Measurements from ENCODE around the gene RALGAPA2. TPM values are rescaled to one million over a fixed set of nuclear protein-coding genes. Genes with fewer than 3 reads are reported as not detected.

Gene RALGAPA2
- 10 to 100 TPM; 27.0 to 55.2 (median 35.5) TPM for total RNA-seq
- polyA plus RNA-seq, result 1 to 10 TPM; 1.2 to 3.0 (median 1.8) TPM
- long read RNA-seq, donor 1, result 0 reads
- long read RNA-seq, donor 2, result 0 reads

DNA sequence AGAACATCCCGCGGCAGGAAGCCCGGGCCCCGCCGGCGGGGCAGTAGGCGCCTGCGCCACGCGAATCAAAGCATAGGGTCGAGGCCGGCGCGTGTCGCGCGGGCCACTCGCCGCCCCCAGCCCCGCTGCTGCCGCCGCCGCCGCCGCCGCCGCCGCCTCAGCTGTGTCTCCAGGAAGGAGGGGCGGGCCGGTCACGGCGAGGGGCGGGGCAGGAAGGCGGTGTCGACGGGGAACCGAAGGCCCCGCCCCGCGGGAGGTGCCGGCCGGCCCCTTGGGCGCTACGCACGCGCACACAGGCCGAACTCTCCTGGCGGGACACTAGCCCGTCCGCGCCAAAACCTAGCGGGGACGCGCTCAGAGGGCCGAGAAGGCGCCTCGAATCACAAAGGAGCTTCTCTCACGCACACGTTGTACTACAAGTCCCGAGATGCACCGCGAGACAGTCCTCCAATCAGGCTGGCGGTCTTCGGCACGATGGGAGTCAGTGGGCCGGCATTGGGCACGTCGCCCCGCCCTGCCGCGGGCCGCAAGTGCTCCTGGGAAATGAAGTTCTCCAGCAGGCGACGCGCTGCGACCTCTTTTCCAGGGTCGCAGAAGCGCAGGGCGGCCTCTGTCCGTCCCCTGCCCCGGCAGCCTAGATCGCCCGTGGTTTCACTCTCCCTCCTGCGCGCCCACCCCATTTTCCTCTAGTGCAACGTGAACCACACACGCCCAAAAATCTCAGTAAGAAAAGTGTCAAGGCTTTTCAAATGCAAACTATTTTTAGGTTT is at the start of gene RALGAPA2:
RALGAPA2 (minus strand) TSS at position 171 of the 770 bp plus-strand sequence; CDS start at position 7, 164 bp downstream.
- peak in 2 of 3 donors; percentile 15 to 58 for TF ChIP-seq POLR2A (IDR thresholded peaks at IDR 0.05)
- TF ChIP-seq POLR2AphosphoS5 (IDR thresholded peaks at IDR 0.05), result peak; percentile 63 to 88 (median 77)
- TF ChIP-seq, protein P1, sequence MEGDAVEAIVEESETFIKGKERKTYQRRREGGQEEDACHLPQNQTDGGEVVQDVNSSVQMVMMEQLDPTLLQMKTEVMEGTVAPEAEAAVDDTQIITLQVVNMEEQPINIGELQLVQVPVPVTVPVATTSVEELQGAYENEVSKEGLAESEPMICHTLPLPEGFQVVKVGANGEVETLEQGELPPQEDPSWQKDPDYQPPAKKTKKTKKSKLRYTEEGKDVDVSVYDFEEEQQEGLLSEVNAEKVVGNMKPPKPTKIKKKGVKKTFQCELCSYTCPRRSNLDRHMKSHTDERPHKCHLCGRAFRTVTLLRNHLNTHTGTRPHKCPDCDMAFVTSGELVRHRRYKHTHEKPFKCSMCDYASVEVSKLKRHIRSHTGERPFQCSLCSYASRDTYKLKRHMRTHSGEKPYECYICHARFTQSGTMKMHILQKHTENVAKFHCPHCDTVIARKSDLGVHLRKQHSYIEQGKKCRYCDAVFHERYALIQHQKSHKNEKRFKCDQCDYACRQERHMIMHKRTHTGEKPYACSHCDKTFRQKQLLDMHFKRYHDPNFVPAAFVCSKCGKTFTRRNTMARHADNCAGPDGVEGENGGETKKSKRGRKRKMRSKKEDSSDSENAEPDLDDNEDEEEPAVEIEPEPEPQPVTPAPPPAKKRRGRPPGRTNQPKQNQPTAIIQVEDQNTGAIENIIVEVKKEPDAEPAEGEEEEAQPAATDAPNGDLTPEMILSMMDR (IDR thresholded peaks at IDR 0.05 in 8 of 11, conservative IDR thresholded peaks at IDR 0.05 in 3 of 11), result peak in 2 of 11 experiments; percentile 19 to 35
- no peaks in the 10 kb centered on the region for H3K9me3 ChIP-seq
- H3K4me1 ChIP-seq, result peaks cover 14 to 47% (median 28%) of the 10 kb centered on the region in 6 donors
- intact Hi-C loops (cut with DNase I; ENCODE audit: low total_unique reads), result no loop called here
- H3K4me3 ChIP-seq, result peak within 1 kb of the TSS; percentile 70 to 97 (median 82)
- H3K27ac ChIP-seq, result peak within 1 kb of the TSS; percentile 95 to 99 (median 98)
- WGBS, 5 donors, result 0 to 1% (median 0%) methylated on average over 24 to 87 of the region's 87 CpGs
- peaks cover 0 to 4% (median 0%) of the 10 kb centered on the region in 6 donors for H3K36me3 ChIP-seq
- peak; percentile 99 for DNase-seq
- H3K27me3 ChIP-seq (replicated peaks in 1 of 7), result no peaks in the 10 kb centered on the region

GRCh38 chr20:20761301-20761700 is 48.9 kb upstream of the RALGAPA2 start:
- H3K36me3 ChIP-seq, result no peaks in the 10 kb centered on the region
- intact Hi-C loops (cut with DNase I; ENCODE audit: low total_unique reads), result no loop called here
- H3K4me1 ChIP-seq, result peaks cover 0 to 23% (median 18%) of the 10 kb centered on the region in 6 donors
- TF ChIP-seq, protein P1 (IDR thresholded peaks at IDR 0.05 in 8 of 11, conservative IDR thresholded peaks at IDR 0.05 in 3 of 11), result no peak
- TF ChIP-seq POLR2AphosphoS5 (IDR thresholded peaks at IDR 0.05), result peak in 1 of 3 donors; percentile 40
- no peak overlapping the region for H3K4me3 ChIP-seq
- H3K27ac ChIP-seq, result no peak overlapping the region
- DNase-seq, result no peak
- WGBS, 5 donors, result 4 to 58% (median 26%) methylated on average over 1 of the region's 1 CpG
- H3K9me3 ChIP-seq, result no peaks in the 10 kb centered on the region
- H3K27me3 ChIP-seq (replicated peaks in 1 of 7), result peaks cover 0 to 16% (median 0%) of the 10 kb centered on the region in 7 donors

DNA sequence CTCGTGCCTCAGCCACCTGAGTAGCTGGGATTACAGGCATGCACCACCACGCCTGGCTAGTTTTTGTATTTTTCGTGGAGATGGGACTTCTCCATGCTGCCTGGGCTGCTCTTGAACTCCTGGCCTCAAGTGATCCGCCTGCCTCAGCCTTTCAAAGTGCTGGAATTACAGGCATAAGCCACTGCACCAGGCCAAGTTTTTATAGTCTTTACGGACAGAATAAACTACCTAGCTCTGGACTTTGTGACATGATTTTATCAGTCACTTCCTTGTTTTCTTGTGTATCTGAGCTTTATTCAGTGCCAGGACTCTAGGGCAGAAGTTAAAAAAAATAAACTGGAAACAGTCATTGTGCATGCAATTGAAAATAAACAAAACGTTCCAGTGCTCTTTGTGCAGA is 46.7 kb upstream of the RALGAPA2 start:
- TF ChIP-seq POLR2AphosphoS5 (IDR thresholded peaks at IDR 0.05), result no peak
- TF ChIP-seq POLR2A (IDR thresholded peaks at IDR 0.05), result no peak
- TF ChIP-seq, protein P1 (IDR thresholded peaks at IDR 0.05 in 8 of 11, conservative IDR thresholded peaks at IDR 0.05 in 3 of 11), result no peak
- intact Hi-C loops (cut with DNase I; ENCODE audit: low total_unique reads), result no loop called here
- no peak for DNase-seq
- no peak overlapping the region for H3K4me3 ChIP-seq
- peaks cover 0 to 33% (median 19%) of the 10 kb centered on the region in 6 donors for H3K4me1 ChIP-seq
- H3K9me3 ChIP-seq, result no peaks in the 10 kb centered on the region
- peaks cover 0 to 16% (median 0%) of the 10 kb centered on the region in 7 donors for H3K27me3 ChIP-seq (replicated peaks in 1 of 7)
- H3K27ac ChIP-seq, result no peak overlapping the region
- H3K36me3 ChIP-seq, result no peaks in the 10 kb centered on the region
- 62 to 72% (median 66%) methylated on average over 6 of the region's 6 CpGs for WGBS, 5 donors

GRCh38 chr20:20755674-20756319 is 43.4 kb upstream of the RALGAPA2 start:
- Histone ChIP-seq H3K27ac (peak overlapping the region in 1 of 8 donors; percentile 35), H3K4me3 (no peak overlapping the region), H3K9me3 (no peaks in the 10 kb centered on the region), H3K27me3 (replicated peaks in 1 of 7) (peaks cover 0 to 24% (median 0%) of the 10 kb centered on the region in 7 donors), H3K4me1 (peaks cover 0 to 33% (median 3%) of the 10 kb centered on the region in 6 donors), H3K36me3 (no peaks in the 10 kb centered on the region)
- DNase-seq, result no peak
- intact Hi-C loops (cut with DNase I; ENCODE audit: low total_unique reads), result no loop called here
- TF ChIP-seq POLR2A (IDR thresholded peaks at IDR 0.05) (no peak), POLR2AphosphoS5 (IDR thresholded peaks at IDR 0.05) (no peak)
- TF ChIP-seq, protein P1 (IDR thresholded peaks at IDR 0.05 in 8 of 11, conservative IDR thresholded peaks at IDR 0.05 in 3 of 11), result no peak
- 92 to 97% (median 92%) methylated on average over 6 of the region's 6 CpGs for WGBS, 5 donors

All from spleen (tissue), 13 donors.